Stimulated activated CD8-positive, alpha-beta memory T cell treated with anti-CD3 and anti-CD28 coated beads, Interleukin-15, amount 100 ng/mL, for 24 hours (primary cell): ENCODE measurements around the gene C8B.

Experiments used
- DNase-seq: peaks from one replicate; pipeline ENCODE4 v3.0.0-alpha.2; 2020; ENCODE audit warnings: low read depth

The C8B gene

GRCh38 chr1:56970280-56970679 lies 4.5 kb upstream of the C8B start:
- no peak for DNase-seq

- no peak for DNase-seq
Measured at GRCh38 chr1:56968878-56969495, 3.2 kb upstream of the C8B start.

- DNase-seq, result no peak
Measured at GRCh38 chr1:56967900-56968832, 2.4 kb upstream of the C8B start.

- no peak for DNase-seq
Measured at GRCh38 chr1:56967355-56967754, 1.5 kb upstream of the C8B start.

GRCh38 chr1:56966698-56966999 lies 834 bp upstream of the C8B start:
- DNase-seq, result no peak

GRCh38 chr1:56965191-56965590 lies 624 bp downstream of the C8B start:
- DNase-seq, result no peak

GRCh38 chr1:56964349-56965017 lies 1.3 kb downstream of the C8B start:
- DNase-seq, result no peak

- DNase-seq, result no peak
Measured at GRCh38 chr1:56963667-56964066, 2.1 kb downstream of the C8B start.

GRCh38 chr1:56961426-56961825 lies 4.4 kb downstream of the C8B start:
- DNase-seq, result no peak

- DNase-seq, result no peak
Measured at GRCh38 chr1:56958526-56958925, 7.3 kb downstream of the C8B start.

- DNase-seq, result no peak
Measured at GRCh38 chr1:56957931-56958330, 7.9 kb downstream of the C8B start.

- no peak for DNase-seq
Measured at GRCh38 chr1:56954664-56955063, 11.2 kb downstream of the C8B start.

- no peak for DNase-seq
Measured at GRCh38 chr1:56953386-56953785, 12.4 kb downstream of the C8B start.

- DNase-seq, result no peak
Measured at GRCh38 chr1:56952501-56952900, 13.3 kb downstream of the C8B start.

GRCh38 chr1:56948403-56949023 lies 17.3 kb downstream of the C8B start:
- DNase-seq, result no peak

- DNase-seq, result no peak
Measured at GRCh38 chr1:56940039-56940438, 25.8 kb downstream of the C8B start.

GRCh38 chr1:56939209-56939608 lies 26.6 kb downstream of the C8B start:
- DNase-seq, result no peak

- DNase-seq, result no peak
Measured at GRCh38 chr1:56938646-56939045, 27.2 kb downstream of the C8B start.

- no peak for DNase-seq
Measured at GRCh38 chr1:56934430-56935060, 31.3 kb downstream of the C8B start.

- no peak for DNase-seq
Measured at GRCh38 chr1:56933606-56934005, 32.2 kb downstream of the C8B start.

GRCh38 chr1:56933161-56933560 lies 32.7 kb downstream of the C8B start:
- DNase-seq, result no peak

GRCh38 chr1:56931686-56932085 lies 34.1 kb downstream of the C8B start:
- DNase-seq, result no peak
